BJ (cell line): ENCODE measurements around the gene ZNF513. TPM values are rescaled to one million over a fixed set of nuclear protein-coding genes. Genes with fewer than 3 reads are reported as not detected.
"Not testable (repeated sequence)": the region's sequence is repeated elsewhere in the genome, so short reads cannot be mapped to it uniquely, and the experiment has no call there.

Experiments
- CTCF ChIA-PET: fragments of 350-600 bp; formaldehyde crosslinking; extraction: SDS; loops from one replicate; lab custom pipeline; 2021; ENCODE audit warnings: antibody characterized with exemption, inconsistent platforms; lab: Yijun Ruan, JAX
- POLR2A ChIA-PET: fragments of 300-600 bp; sonication (Branson Sonifier 250); formaldehyde crosslinking; extraction: SDS; loops from one replicate; lab custom pipeline; 2021; ENCODE audit warnings: antibody characterized with exemption; lab: Charles Lee
- DNase-seq: peaks from one replicate; pipeline ENCODE4 v3.0.0-alpha.2; 2011; ENCODE audit warnings: low read depth
- H3K27me3 ChIP-seq: 2 replicates; pipeline ENCODE4 v1.6.0; 2011; ENCODE audit warnings: low read length; ENCODE audit not compliant: control insufficient read depth, insufficient read depth
- H3K36me3 ChIP-seq: 2 replicates; pipeline ENCODE4 v1.5.1; 2011; ENCODE audit warnings: low read length; ENCODE audit not compliant: control insufficient read depth, insufficient read depth
- H3K4me3 ChIP-seq: 2 replicates; pipeline ENCODE4 v1.5.1; 2011; ENCODE audit warnings: low read depth, mild to moderate bottlenecking, control low read depth, low read length
- CTCF ChIP-seq: IDR thresholded peaks from 2 replicates; pipeline ENCODE4 v1.5.1; 2011; ENCODE audit warnings: low read depth, mild to moderate bottlenecking, control low read depth, inconsistent platforms, low read length, moderate library complexity; ENCODE audit not compliant: insufficient read depth
- polyA plus RNA-seq: library from polyadenylated mRNA; depleted of rRNA; stranded (reverse); fragments of >200 nt; gene quantifications from 2 replicates; pipeline ENCODE4 v1.2.3, GENCODE V29; 2011

Gene ZNF513
- polyA plus RNA-seq, 1 experiment: 12.2 TPM

- H3K27me3 ChIP-seq: no peaks in the 10 kb centered on the region
- no peak for DNase-seq
- CTCF ChIA-PET: interaction anchor here (0.6 to 1.2 kb wide), 2 partner anchors 15 to 1214 kb away, joined by 4 read pairs; no protein-coding TSS in a partner anchor
- no peaks in the 10 kb centered on the region for H3K36me3 ChIP-seq
- no peak for TF ChIP-seq CTCF
- H3K4me3 ChIP-seq: no peak overlapping the region
- POLR2A ChIA-PET: interaction anchor here (0.7 kb wide), 1 partner anchor 304 kb away, joined by 3 read pairs; no protein-coding TSS in a partner anchor
Measured at GRCh38 chr2:27354597-27354927, 26.0 kb downstream of the ZNF513 start.

GRCh38 chr2:27353762-27354596 lies 26.6 kb downstream of the ZNF513 start:
- TF ChIP-seq CTCF: no peak
- POLR2A ChIA-PET: interaction anchor here (0.5 to 0.7 kb wide), 2 partner anchors 74 to 304 kb away, joined by 3 to 4 read pairs; partner anchors contain the start of gene NRBP1
- no peak for DNase-seq
- no peak overlapping the region for H3K4me3 ChIP-seq
- CTCF ChIA-PET: interaction anchor here (0.6 to 1.2 kb wide), 2 partner anchors 16 to 1214 kb away, joined by 4 read pairs; no protein-coding TSS in a partner anchor
- no peaks in the 10 kb centered on the region for H3K27me3 ChIP-seq
- no peaks in the 10 kb centered on the region for H3K36me3 ChIP-seq

- DNase-seq, H3K27me3 ChIP-seq, H3K4me3 ChIP-seq, POLR2A ChIA-PET, H3K36me3 ChIP-seq: not testable (repeated sequence)
- CTCF ChIA-PET: interaction anchor here (1.2 kb wide), 1 partner anchor 16 kb away, joined by 4 read pairs; no protein-coding TSS in a partner anchor
Measured at GRCh38 chr2:27353386-27353761, 27.2 kb downstream of the ZNF513 start.

- Histone ChIP-seq H3K4me3 (no peak overlapping the region), H3K27me3 (no peaks in the 10 kb centered on the region), H3K36me3 (no peaks in the 10 kb centered on the region)
- TF ChIP-seq CTCF: no peak
- CTCF ChIA-PET: no interaction called here
- POLR2A ChIA-PET: no interaction called here
- DNase-seq: no peak
Measured at GRCh38 chr2:27351802-27352598, 28.5 kb downstream of the ZNF513 start.

- no peak for TF ChIP-seq CTCF
- H3K4me3 ChIP-seq: no peak overlapping the region
- POLR2A ChIA-PET: no interaction called here
- DNase-seq: no peak
- H3K36me3 ChIP-seq: no peaks in the 10 kb centered on the region
- CTCF ChIA-PET: interaction anchor here (1.1 kb wide), 1 partner anchor 13 kb away, joined by 3 read pairs; no protein-coding TSS in a partner anchor
- no peaks in the 10 kb centered on the region for H3K27me3 ChIP-seq
Measured at GRCh38 chr2:27350106-27350693, 30.3 kb downstream of the ZNF513 start.
